CD4-positive, alpha-beta memory T cell (primary cell): Measurements from ENCODE around the gene STK25. TPM values are rescaled to one million over a fixed set of nuclear protein-coding genes. Genes with fewer than 3 reads are reported as not detected.

Source experiments
- CTCF ChIA-PET: fragments of 350-600 bp; sonication (Branson Sonifier 250); formaldehyde crosslinking; loops from one replicate; lab custom pipeline; 2021; ENCODE audit warnings: inconsistent platforms; ENCODE audit not compliant: partially characterized antibody; lab: Charles Lee
- POLR2A ChIA-PET: fragments of 350-600 bp; sonication (Branson Sonifier 250); formaldehyde crosslinking; loops from one replicate; lab custom pipeline; 2021; ENCODE audit not compliant: partially characterized antibody; lab: Charles Lee
- DNase-seq, 5 donors: peaks; one replicate each; pipeline versions ENCODE4 v3.0.0 to v3.0.0-alpha.2; 2020 to 2022; ENCODE audit warnings: mixed read lengths in 1 of 5
- H3K27ac ChIP-seq: one replicate; pipeline ENCODE4 v1.7.0; 2013; ENCODE audit warnings: low read depth, low read length
- H3K27me3 ChIP-seq: 2 replicates; pipeline ENCODE4 v1.7.0; 2013; ENCODE audit warnings: mild to moderate bottlenecking, low read length, moderate library complexity; ENCODE audit not compliant: insufficient read depth
- H3K36me3 ChIP-seq: 2 replicates; pipeline ENCODE4 v1.7.0; 2013; ENCODE audit warnings: mild to moderate bottlenecking, low read length, moderate library complexity; ENCODE audit not compliant: insufficient read depth
- H3K4me1 ChIP-seq: 2 replicates; pipeline ENCODE4 v1.7.0; 2013; ENCODE audit warnings: mild to moderate bottlenecking, low read length, moderate library complexity; ENCODE audit not compliant: insufficient read depth
- H3K4me3 ChIP-seq, 2 donors: one replicate each; pipeline ENCODE4 v1.7.0; 2013; ENCODE audit warnings: low read length in 2 of 2, mild to moderate bottlenecking in 1 of 2
- H3K9me3 ChIP-seq, 2 donors: one replicate each; pipeline ENCODE4 v1.7.0; 2013; ENCODE audit warnings: low read length in 2 of 2, control low read depth in 1 of 2; ENCODE audit not compliant: control insufficient read depth in 1 of 2
- H3K27ac Mint-ChIP-seq, 7 donors: one replicate each; pipeline ENCODE4 v1.8.0; 2020 to 2021; ENCODE audit warnings: mixed read lengths in 7 of 7, mild to moderate bottlenecking in 6 of 7, inconsistent platforms in 3 of 7, moderate library complexity in 3 of 7
- H3K27me3 Mint-ChIP-seq, 2 donors: one replicate each; pipeline ENCODE4 v1.8.0; 2020 to 2021; ENCODE audit warnings: mixed read lengths in 2 of 2
- H3K36me3 Mint-ChIP-seq, 2 donors: one replicate each; pipeline ENCODE4 v1.8.0; 2020 to 2021; ENCODE audit warnings: mixed read lengths in 2 of 2, inconsistent platforms in 1 of 2, mild to moderate bottlenecking in 1 of 2
- H3K4me1 Mint-ChIP-seq, 4 donors: one replicate each; pipeline ENCODE4 v1.8.0; 2020 to 2021; ENCODE audit warnings: mixed read lengths in 4 of 4, mild to moderate bottlenecking in 1 of 4
- H3K4me3 Mint-ChIP-seq, 8 donors: one replicate each; pipeline ENCODE4 v1.8.0; 2020 to 2021; ENCODE audit warnings: mixed read lengths in 8 of 8, mild to moderate bottlenecking in 7 of 8, moderate library complexity in 6 of 8, inconsistent platforms in 3 of 8
- H3K9me3 Mint-ChIP-seq, 8 donors: one replicate each; pipeline ENCODE4 v1.8.0; 2020 to 2021; ENCODE audit warnings: mixed read lengths in 8 of 8, mild to moderate bottlenecking in 5 of 8, inconsistent platforms in 3 of 8, moderate library complexity in 1 of 8
- intact Hi-C: fragments of 100-400 bp; cut with micrococcal nuclease; formaldehyde crosslinking; loops from one replicate; pipeline ENCODE4 v1.15.1; 2023
- polyA plus RNA-seq, 2 donors: library from polyadenylated mRNA; unstranded; fragments of 300-500 nt; fragmentation: Illumina TruSeq; gene quantifications; one replicate each; pipeline ENCODE4 v1.2.3, GENCODE V29; 2021
- total RNA-seq, 2 experiments: library from RNA; stranded (reverse); gene quantifications; one replicate each; pipeline ENCODE4 v1.2.3, GENCODE V29; 2021

The STK25 gene
- total and polyA plus RNA-seq, 4 experiments from 2014 or later = 88.6 to 182 (median 134) TPM

- H3K4me3 Mint-ChIP-seq = no peak overlapping the region
- no peak overlapping the region for H3K4me3 ChIP-seq
- peaks cover 0 to 4% of the 10 kb centered on the region in 2 donors for H3K36me3 Mint-ChIP-seq
- no peak overlapping the region for H3K27ac ChIP-seq
- no peaks in the 10 kb centered on the region for H3K9me3 Mint-ChIP-seq
- DNase-seq = no peak
- CTCF ChIA-PET = no interaction called here
- H3K27ac Mint-ChIP-seq = no peak overlapping the region
- no peaks in the 10 kb centered on the region for H3K27me3 ChIP-seq
- H3K9me3 ChIP-seq = no peaks in the 10 kb centered on the region
- peaks cover 2 to 6% of the 10 kb centered on the region in 2 donors for H3K27me3 Mint-ChIP-seq
- H3K36me3 ChIP-seq = no peaks in the 10 kb centered on the region
- H3K4me1 Mint-ChIP-seq = peaks cover 0 to 7% (median 5%) of the 10 kb centered on the region in 4 donors
- intact Hi-C loops = no loop called here
- POLR2A ChIA-PET = no interaction called here
- no peaks in the 10 kb centered on the region for H3K4me1 ChIP-seq
Observed at GRCh38 chr2:241468476-241468781, 40.0 kb downstream of the STK25 start.

- Histone ChIP-seq H3K4me1 (no peaks in the 10 kb centered on the region), H3K36me3 (no peaks in the 10 kb centered on the region), H3K9me3 (no peaks in the 10 kb centered on the region), H3K27me3 (no peaks in the 10 kb centered on the region), H3K27ac (no peak overlapping the region), H3K4me3 (no peak overlapping the region)
- H3K4me1 Mint-ChIP-seq = peaks cover 0 to 7% (median 5%) of the 10 kb centered on the region in 4 donors
- no peak for DNase-seq
- no peak overlapping the region for H3K4me3 Mint-ChIP-seq
- ChIA-PET CTCF (no interaction called here), POLR2A (no interaction called here)
- intact Hi-C loops = no loop called here
- no peak overlapping the region for H3K27ac Mint-ChIP-seq
- H3K9me3 Mint-ChIP-seq = no peaks in the 10 kb centered on the region
- peaks cover under 1 to 5% of the 10 kb centered on the region in 2 donors for H3K27me3 Mint-ChIP-seq
- H3K36me3 Mint-ChIP-seq = peaks cover 0 to 1% of the 10 kb centered on the region in 2 donors
Observed at GRCh38 chr2:241467777-241468475, 40.5 kb downstream of the STK25 start.

GRCh38 chr2:241466230-241466629 is 42.2 kb downstream of the STK25 start:
- DNase-seq = no peak
- no peak overlapping the region for H3K4me3 Mint-ChIP-seq
- H3K27ac Mint-ChIP-seq = no peak overlapping the region
- ChIA-PET CTCF (no interaction called here), POLR2A (no interaction called here)
- no peaks in the 10 kb centered on the region for H3K36me3 Mint-ChIP-seq
- H3K9me3 Mint-ChIP-seq = no peaks in the 10 kb centered on the region
- H3K27me3 ChIP-seq = no peaks in the 10 kb centered on the region
- intact Hi-C loops = no loop called here
- no peaks in the 10 kb centered on the region for H3K9me3 ChIP-seq
- no peaks in the 10 kb centered on the region for H3K36me3 ChIP-seq
- no peak overlapping the region for H3K4me3 ChIP-seq
- H3K4me1 ChIP-seq = no peaks in the 10 kb centered on the region
- H3K4me1 Mint-ChIP-seq = peaks cover 0 to 7% (median 5%) of the 10 kb centered on the region in 4 donors
- no peaks in the 10 kb centered on the region for H3K27me3 Mint-ChIP-seq
- no peak overlapping the region for H3K27ac ChIP-seq

GRCh38 chr2:241465543-241465942 is 42.8 kb downstream of the STK25 start:
- ChIA-PET CTCF (no interaction called here), POLR2A (no interaction called here)
- H3K4me3 Mint-ChIP-seq = no peak overlapping the region
- no peak for DNase-seq
- H3K4me3 ChIP-seq = no peak overlapping the region
- H3K27ac Mint-ChIP-seq = no peak overlapping the region
- H3K27me3 Mint-ChIP-seq = no peaks in the 10 kb centered on the region
- no peaks in the 10 kb centered on the region for H3K9me3 ChIP-seq
- H3K36me3 ChIP-seq = no peaks in the 10 kb centered on the region
- H3K36me3 Mint-ChIP-seq = no peaks in the 10 kb centered on the region
- no peaks in the 10 kb centered on the region for H3K27me3 ChIP-seq
- peaks cover 0 to 7% (median 4%) of the 10 kb centered on the region in 4 donors for H3K4me1 Mint-ChIP-seq
- H3K4me1 ChIP-seq = no peaks in the 10 kb centered on the region
- no peaks in the 10 kb centered on the region for H3K9me3 Mint-ChIP-seq
- intact Hi-C loops = no loop called here
- H3K27ac ChIP-seq = no peak overlapping the region

- Mint-ChIP-seq H3K4me1 (no peaks in the 10 kb centered on the region), H3K27me3 (no peaks in the 10 kb centered on the region), H3K36me3 (no peaks in the 10 kb centered on the region), H3K4me3 (no peak overlapping the region), H3K27ac (no peak overlapping the region), H3K9me3 (no peaks in the 10 kb centered on the region)
- Histone ChIP-seq H3K27me3 (no peaks in the 10 kb centered on the region), H3K36me3 (no peaks in the 10 kb centered on the region), H3K4me3 (no peak overlapping the region), H3K27ac (no peak overlapping the region), H3K4me1 (no peaks in the 10 kb centered on the region), H3K9me3 (no peaks in the 10 kb centered on the region)
- ChIA-PET CTCF (interaction anchor here (0.6 kb wide), 1 partner anchor 14 kb away, joined by 3 read pairs; no protein-coding TSS in a partner anchor), POLR2A (no interaction called here)
- intact Hi-C loops = no loop called here
- DNase-seq = no peak
Observed at GRCh38 chr2:241463276-241464135, 44.9 kb downstream of the STK25 start.

- H3K4me1 Mint-ChIP-seq = no peaks in the 10 kb centered on the region
- CTCF ChIA-PET = no interaction called here
- H3K27me3 Mint-ChIP-seq = no peaks in the 10 kb centered on the region
- H3K36me3 ChIP-seq = no peaks in the 10 kb centered on the region
- intact Hi-C loops = no loop called here
- no peaks in the 10 kb centered on the region for H3K9me3 ChIP-seq
- POLR2A ChIA-PET = no interaction called here
- no peaks in the 10 kb centered on the region for H3K9me3 Mint-ChIP-seq
- H3K27ac ChIP-seq = no peak overlapping the region
- no peak overlapping the region for H3K4me3 ChIP-seq
- no peaks in the 10 kb centered on the region for H3K36me3 Mint-ChIP-seq
- H3K27me3 ChIP-seq = no peaks in the 10 kb centered on the region
- no peak for DNase-seq
- peak overlapping the region in 1 of 7 donors; percentile 25 for H3K27ac Mint-ChIP-seq
- H3K4me3 Mint-ChIP-seq = no peak overlapping the region
- H3K4me1 ChIP-seq = no peaks in the 10 kb centered on the region
Observed at GRCh38 chr2:241461693-241462677, 46.4 kb downstream of the STK25 start.

GRCh38 chr2:241460631-241461030 is 47.8 kb downstream of the STK25 start:
- Histone ChIP-seq H3K4me3 (no peak overlapping the region), H3K27me3 (no peaks in the 10 kb centered on the region), H3K9me3 (no peaks in the 10 kb centered on the region), H3K36me3 (no peaks in the 10 kb centered on the region), H3K4me1 (no peaks in the 10 kb centered on the region), H3K27ac (no peak overlapping the region)
- no peak overlapping the region for H3K4me3 Mint-ChIP-seq
- peaks cover 0 to 5% of the 10 kb centered on the region in 2 donors for H3K27me3 Mint-ChIP-seq
- POLR2A ChIA-PET = interaction anchor here (0.8 kb wide), 1 partner anchor 30 kb away, joined by 3 read pairs; no protein-coding TSS in a partner anchor
- no peaks in the 10 kb centered on the region for H3K4me1 Mint-ChIP-seq
- intact Hi-C loops = no loop called here
- CTCF ChIA-PET = no interaction called here
- no peak overlapping the region for H3K27ac Mint-ChIP-seq
- DNase-seq = no peak
- no peaks in the 10 kb centered on the region for H3K9me3 Mint-ChIP-seq
- no peaks in the 10 kb centered on the region for H3K36me3 Mint-ChIP-seq
